GM12878 (cell line): ENCODE measurements around the gene STK17A. TPM values are rescaled to one million over a fixed set of nuclear protein-coding genes. Genes with fewer than 3 reads are reported as not detected.

Experiments
- BCL11A ChIP-seq: IDR thresholded peaks from 2 replicates; pipeline ENCODE4 v1.6.1; 2011; ENCODE audit warnings: low read depth, low read length
- CBFB ChIP-seq: IDR thresholded peaks from 2 replicates; pipeline ENCODE4 v1.6.1; 2016; ENCODE audit warnings: antibody characterized with exemption, low read depth
- KLF5 ChIP-seq: fragments of 450-650 bp; IDR thresholded peaks from 2 replicates; pipeline ENCODE4 v1.6.1; 2014; ENCODE audit warnings: mild to moderate bottlenecking; ENCODE audit not compliant: partially characterized antibody
- MEF2A ChIP-seq: IDR thresholded peaks from 2 replicates; pipeline ENCODE4 v1.6.1; 2011; ENCODE audit warnings: low read depth, mild to moderate bottlenecking, low read length, moderate library complexity; ENCODE audit not compliant: insufficient read depth
- MYC ChIP-seq: IDR thresholded peaks from 2 replicates; pipeline ENCODE4 v1.6.1; 2011; ENCODE audit warnings: mild to moderate bottlenecking, low read length, moderate library complexity, inconsistent platforms; ENCODE audit not compliant: insufficient read depth, insufficient replicate concordance, insufficient read length, severe bottlenecking
- NRF1 ChIP-seq: conservative IDR thresholded peaks from 2 replicates; pipeline ENCODE4 v1.6.1; 2011; ENCODE audit warnings: mild to moderate bottlenecking, low read depth, low read length, improper control_type of control experiment
- PAX8 ChIP-seq: fragments of 450-650 bp; IDR thresholded peaks from 2 replicates; pipeline ENCODE4 v1.6.1; 2017; ENCODE audit warnings: mild to moderate bottlenecking, moderate library complexity
- PML ChIP-seq: IDR thresholded peaks from 2 replicates; pipeline ENCODE4 v1.6.1; 2012; ENCODE audit warnings: low read length, inconsistent platforms
- POU2F2 ChIP-seq: IDR thresholded peaks from 3 replicates; pipeline ENCODE4 v1.6.1; 2011; ENCODE audit warnings: low read depth, mild to moderate bottlenecking, low read length, borderline replicate concordance
- RBBP5 ChIP-seq: fragments of 200-600 bp; sonication (generic); conservative IDR thresholded peaks from 2 replicates; pipeline ENCODE4 v1.6.1; 2016
- SMAD5 ChIP-seq: IDR thresholded peaks from 2 replicates; pipeline ENCODE4 v1.6.1; 2016; ENCODE audit warnings: antibody characterized with exemption, low read depth
- SP1 ChIP-seq: IDR thresholded peaks from one replicate; pipeline ENCODE4 v1.6.1; 2011; ENCODE audit warnings: low read depth, low read length
- TAF1 ChIP-seq: IDR thresholded peaks from 2 replicates; pipeline ENCODE4 v1.6.1; 2011; ENCODE audit warnings: mild to moderate bottlenecking, low read depth, low read length, borderline replicate concordance
- YBX1 ChIP-seq: fragments of 450-650 bp; IDR thresholded peaks from 2 replicates; pipeline ENCODE4 v1.6.1; 2016; ENCODE audit warnings: antibody characterized with exemption
- ZBED1 ChIP-seq: IDR thresholded peaks from 2 replicates; pipeline ENCODE4 v1.6.1; 2016; ENCODE audit warnings: borderline replicate concordance
- polyA plus RNA-seq, 11 experiments: library from polyadenylated mRNA; depleted of rRNA in 4 of 11; unstranded in 6 of 11; stranded (reverse) in 5 of 11; fragments of >200 nt; fragmentation: Nextera tagmentation in 4 of 11; fragmentation: Illumina TruSeq in 1 of 11; extraction: Ambion mirVana in 4 of 11; extraction: Trizol in 1 of 11; gene quantifications; 1 replicate in 1 of 11; 2 replicates in 10 of 11; pipeline versions ENCODE4 v1.2.1 to v1.2.3, GENCODE V29; 2011 to 2016; ENCODE audit warnings: inconsistent platforms in 2 of 11, missing spikeins in 2 of 11, low read depth in 1 of 11
- total RNA-seq, 4 experiments: library from RNA; depleted of rRNA in 3 of 4; stranded (reverse); fragments of >200 nt in 3 of 4; fragmentation: Illumina TruSeq in 1 of 4; extraction: Trizol in 1 of 4; gene quantifications; 2 replicates each; pipeline versions ENCODE4 v1.2.1 to v1.2.3, GENCODE V29; 2013 to 2021
- TF ChIP-seq, protein P1 (sequence below): fragments of 150-350 bp; IDR thresholded peaks from 2 replicates; pipeline ENCODE4 v1.6.1; 2016; ENCODE audit warnings: low read depth, low read length
- TF ChIP-seq, protein P2 (sequence below): IDR thresholded peaks from 2 replicates; pipeline ENCODE4 v1.6.1; 2012; ENCODE audit warnings: low read length, inconsistent platforms
- TF ChIP-seq, protein P3 (sequence below): fragments of 450-650 bp; formaldehyde crosslinking; IDR thresholded peaks from 2 replicates; pipeline ENCODE4 v1.4.0; 2020; ENCODE audit warnings: mild to moderate bottlenecking, moderate library complexity
- TF ChIP-seq, protein P4 (sequence below): IDR thresholded peaks from 2 replicates; pipeline ENCODE4 v1.6.1; 2011; ENCODE audit warnings: borderline replicate concordance, low read depth, mild to moderate bottlenecking, moderate library complexity, low read length; ENCODE audit not compliant: insufficient read depth, poor library complexity, severe bottlenecking

The STK17A gene
- total and polyA plus RNA-seq, 10 of the 15 experiments (the other 5 are each of a cell fraction or from before 2014, with no cell fraction given) = 18.5 to 91.6 (median 70.8) TPM

DNA sequence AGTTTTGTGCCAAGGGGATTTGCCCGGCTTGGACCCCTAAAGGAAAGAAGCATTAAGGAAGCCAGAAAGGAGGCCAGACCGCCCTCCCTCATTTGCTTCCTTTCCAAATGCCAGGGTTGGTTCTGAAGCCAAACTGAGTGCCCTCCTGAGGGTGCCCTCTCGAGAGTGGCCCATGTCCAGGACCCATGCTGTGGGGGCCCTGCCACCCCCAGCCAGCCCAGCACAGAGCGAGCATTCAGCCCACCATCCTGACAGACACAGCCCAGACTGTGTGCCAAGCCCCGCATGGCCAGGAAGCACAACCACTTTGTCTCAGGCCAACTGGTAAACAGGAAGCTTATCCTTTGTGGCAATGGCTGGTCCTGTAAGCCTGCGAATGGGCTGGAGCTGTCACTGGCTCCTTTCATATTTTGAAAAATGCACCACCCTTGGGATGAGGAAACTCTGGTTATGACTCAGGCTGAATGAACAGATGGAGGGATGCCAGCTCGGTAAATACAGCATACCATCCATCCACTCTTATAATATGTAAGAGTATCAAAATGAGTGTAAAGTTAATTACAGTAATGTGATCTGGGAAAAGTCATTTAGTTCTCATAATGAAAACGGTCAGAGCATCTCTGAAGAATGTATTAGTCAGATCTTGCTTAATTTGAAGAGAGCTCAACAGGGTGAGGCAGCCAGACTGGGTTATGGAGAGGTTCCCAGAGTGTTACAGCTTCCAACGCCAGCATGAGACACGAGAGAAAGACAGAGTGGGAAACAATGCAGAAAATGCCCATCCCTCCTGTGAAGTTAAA lies 65.0 kb downstream of the STK17A start (continued):
- TF ChIP-seq, protein P1, sequence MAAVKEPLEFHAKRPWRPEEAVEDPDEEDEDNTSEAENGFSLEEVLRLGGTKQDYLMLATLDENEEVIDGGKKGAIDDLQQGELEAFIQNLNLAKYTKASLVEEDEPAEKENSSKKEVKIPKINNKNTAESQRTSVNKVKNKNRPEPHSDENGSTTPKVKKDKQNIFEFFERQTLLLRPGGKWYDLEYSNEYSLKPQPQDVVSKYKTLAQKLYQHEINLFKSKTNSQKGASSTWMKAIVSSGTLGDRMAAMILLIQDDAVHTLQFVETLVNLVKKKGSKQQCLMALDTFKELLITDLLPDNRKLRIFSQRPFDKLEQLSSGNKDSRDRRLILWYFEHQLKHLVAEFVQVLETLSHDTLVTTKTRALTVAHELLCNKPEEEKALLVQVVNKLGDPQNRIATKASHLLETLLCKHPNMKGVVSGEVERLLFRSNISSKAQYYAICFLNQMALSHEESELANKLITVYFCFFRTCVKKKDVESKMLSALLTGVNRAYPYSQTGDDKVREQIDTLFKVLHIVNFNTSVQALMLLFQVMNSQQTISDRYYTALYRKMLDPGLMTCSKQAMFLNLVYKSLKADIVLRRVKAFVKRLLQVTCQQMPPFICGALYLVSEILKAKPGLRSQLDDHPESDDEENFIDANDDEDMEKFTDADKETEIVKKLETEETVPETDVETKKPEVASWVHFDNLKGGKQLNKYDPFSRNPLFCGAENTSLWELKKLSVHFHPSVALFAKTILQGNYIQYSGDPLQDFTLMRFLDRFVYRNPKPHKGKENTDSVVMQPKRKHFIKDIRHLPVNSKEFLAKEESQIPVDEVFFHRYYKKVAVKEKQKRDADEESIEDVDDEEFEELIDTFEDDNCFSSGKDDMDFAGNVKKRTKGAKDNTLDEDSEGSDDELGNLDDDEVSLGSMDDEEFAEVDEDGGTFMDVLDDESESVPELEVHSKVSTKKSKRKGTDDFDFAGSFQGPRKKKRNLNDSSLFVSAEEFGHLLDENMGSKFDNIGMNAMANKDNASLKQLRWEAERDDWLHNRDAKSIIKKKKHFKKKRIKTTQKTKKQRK = no peak
- no peak for TF ChIP-seq NRF1
- TF ChIP-seq YBX1 = no peak
- TF ChIP-seq, protein P2, sequence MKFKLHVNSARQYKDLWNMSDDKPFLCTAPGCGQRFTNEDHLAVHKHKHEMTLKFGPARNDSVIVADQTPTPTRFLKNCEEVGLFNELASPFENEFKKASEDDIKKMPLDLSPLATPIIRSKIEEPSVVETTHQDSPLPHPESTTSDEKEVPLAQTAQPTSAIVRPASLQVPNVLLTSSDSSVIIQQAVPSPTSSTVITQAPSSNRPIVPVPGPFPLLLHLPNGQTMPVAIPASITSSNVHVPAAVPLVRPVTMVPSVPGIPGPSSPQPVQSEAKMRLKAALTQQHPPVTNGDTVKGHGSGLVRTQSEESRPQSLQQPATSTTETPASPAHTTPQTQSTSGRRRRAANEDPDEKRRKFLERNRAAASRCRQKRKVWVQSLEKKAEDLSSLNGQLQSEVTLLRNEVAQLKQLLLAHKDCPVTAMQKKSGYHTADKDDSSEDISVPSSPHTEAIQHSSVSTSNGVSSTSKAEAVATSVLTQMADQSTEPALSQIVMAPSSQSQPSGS = peak; percentile 90
- peak; percentile 61; the same call in 1 of the 2 replicates for TF ChIP-seq BCL11A
- TF ChIP-seq, protein P3, sequence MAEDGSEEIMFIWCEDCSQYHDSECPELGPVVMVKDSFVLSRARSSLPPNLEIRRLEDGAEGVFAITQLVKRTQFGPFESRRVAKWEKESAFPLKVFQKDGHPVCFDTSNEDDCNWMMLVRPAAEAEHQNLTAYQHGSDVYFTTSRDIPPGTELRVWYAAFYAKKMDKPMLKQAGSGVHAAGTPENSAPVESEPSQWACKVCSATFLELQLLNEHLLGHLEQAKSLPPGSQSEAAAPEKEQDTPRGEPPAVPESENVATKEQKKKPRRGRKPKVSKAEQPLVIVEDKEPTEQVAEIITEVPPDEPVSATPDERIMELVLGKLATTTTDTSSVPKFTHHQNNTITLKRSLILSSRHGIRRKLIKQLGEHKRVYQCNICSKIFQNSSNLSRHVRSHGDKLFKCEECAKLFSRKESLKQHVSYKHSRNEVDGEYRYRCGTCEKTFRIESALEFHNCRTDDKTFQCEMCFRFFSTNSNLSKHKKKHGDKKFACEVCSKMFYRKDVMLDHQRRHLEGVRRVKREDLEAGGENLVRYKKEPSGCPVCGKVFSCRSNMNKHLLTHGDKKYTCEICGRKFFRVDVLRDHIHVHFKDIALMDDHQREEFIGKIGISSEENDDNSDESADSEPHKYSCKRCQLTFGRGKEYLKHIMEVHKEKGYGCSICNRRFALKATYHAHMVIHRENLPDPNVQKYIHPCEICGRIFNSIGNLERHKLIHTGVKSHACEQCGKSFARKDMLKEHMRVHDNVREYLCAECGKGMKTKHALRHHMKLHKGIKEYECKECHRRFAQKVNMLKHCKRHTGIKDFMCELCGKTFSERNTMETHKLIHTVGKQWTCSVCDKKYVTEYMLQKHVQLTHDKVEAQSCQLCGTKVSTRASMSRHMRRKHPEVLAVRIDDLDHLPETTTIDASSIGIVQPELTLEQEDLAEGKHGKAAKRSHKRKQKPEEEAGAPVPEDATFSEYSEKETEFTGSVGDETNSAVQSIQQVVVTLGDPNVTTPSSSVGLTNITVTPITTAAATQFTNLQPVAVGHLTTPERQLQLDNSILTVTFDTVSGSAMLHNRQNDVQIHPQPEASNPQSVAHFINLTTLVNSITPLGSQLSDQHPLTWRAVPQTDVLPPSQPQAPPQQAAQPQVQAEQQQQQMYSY = no peak
- no peak for TF ChIP-seq SP1
- TF ChIP-seq KLF5 = no peak
- TF ChIP-seq, protein P4, sequence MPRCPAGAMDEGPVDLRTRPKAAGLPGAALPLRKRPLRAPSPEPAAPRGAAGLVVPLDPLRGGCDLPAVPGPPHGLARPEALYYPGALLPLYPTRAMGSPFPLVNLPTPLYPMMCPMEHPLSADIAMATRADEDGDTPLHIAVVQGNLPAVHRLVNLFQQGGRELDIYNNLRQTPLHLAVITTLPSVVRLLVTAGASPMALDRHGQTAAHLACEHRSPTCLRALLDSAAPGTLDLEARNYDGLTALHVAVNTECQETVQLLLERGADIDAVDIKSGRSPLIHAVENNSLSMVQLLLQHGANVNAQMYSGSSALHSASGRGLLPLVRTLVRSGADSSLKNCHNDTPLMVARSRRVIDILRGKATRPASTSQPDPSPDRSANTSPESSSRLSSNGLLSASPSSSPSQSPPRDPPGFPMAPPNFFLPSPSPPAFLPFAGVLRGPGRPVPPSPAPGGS = peak; percentile 86
- TF ChIP-seq CBFB = no peak
- TF ChIP-seq RBBP5 = no peak
- no peak for TF ChIP-seq SMAD5
- no peak for TF ChIP-seq PML
- TF ChIP-seq MYC = no peak
- TF ChIP-seq ZBED1 = no peak
- peak; percentile 71 for TF ChIP-seq MEF2A
- TF ChIP-seq PAX8 = no peak
- no peak for TF ChIP-seq TAF1
- TF ChIP-seq POU2F2 = no peak
